Limb (tissue), 2 donors: Measurements from ENCODE around the gene CD28.
"Not testable (repeated sequence)": the region's sequence is repeated elsewhere in the genome, so short reads cannot be mapped to it uniquely, and the experiment has no call there.

Experiments
- DNase-seq, 2 donors: peaks; one replicate each; pipeline ENCODE4 v3.0.0-alpha.2; 2016; ENCODE audit errors: extremely low spot score in 2 of 2

CD28 gene

DNA sequence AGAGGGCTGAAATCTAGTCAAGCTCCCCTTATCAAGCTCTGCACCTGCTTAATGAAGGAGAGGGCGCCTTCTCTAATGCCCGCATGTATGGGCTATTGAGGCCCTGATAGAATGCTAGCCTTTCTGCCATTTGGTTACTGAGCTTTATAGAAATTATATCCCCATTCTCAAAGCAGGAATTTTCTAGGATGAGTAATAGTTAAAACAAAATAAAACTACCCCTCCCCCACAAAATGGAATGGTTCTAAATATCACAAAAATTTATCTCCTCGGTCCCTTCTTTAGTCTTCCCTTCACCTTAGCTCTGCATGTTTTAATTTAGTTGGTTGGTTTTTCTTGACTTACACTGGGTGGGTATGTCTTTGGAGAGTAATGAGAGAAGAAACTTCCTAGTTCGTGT, 37.7 kb downstream of the CD28 start:
- no peak for DNase-seq

DNA sequence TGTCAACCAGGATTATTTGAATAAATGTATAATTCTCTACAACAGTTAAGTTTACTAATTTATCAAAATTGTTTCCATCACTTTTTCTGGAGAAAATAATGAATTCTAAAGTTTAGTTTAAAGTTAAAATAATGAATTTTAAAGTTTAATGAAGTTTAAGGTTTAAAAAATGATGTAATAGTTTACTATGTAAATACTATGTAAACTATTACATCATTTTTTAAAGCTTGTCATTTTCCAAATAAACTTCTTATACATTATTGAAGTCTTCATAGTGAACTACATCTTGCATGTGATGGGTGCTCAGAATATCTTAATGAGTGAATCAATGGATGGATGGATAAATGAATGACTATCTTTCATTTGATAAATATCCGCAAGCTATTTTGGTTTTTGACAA, 38.8 kb downstream of the CD28 start:
- DNase-seq: no peak

DNA sequence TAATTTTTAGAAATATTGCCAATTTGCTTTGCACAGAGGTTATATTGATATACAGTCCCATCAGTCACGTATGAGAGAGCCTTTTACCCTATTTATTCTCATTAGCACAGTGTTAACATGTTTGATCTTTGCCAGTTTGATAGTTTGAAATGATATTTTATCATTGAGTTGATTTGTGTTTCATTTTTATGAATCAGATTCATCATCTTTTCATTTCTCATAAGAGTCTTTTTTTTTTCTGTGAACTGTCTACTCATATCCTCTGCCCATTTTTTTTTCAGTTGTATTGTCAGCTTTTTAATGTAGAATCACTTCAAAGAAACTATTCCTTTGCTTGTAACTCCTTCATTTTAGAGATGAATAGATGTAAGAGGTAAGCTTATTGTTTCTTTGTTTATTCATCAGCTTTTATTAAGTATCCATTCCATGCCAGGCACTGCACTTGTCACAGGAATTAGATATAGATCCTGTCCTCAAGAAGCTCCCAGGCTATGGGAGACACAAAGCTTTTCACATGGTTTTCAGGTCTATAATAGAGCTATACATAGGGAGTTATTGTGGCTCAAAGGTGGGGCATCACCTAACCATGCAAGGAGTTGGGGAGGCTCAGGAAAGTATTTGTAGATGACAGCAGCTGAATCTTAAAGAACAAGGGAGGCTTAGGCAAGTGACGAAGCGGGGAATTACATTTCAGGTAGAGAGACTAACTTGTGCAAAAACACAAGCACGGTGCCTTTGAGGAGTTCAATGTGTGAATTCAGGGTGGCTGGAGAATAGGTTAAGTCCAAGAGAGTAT, 42.1 kb downstream of the CD28 start:
- DNase-seq: no peak

DNA sequence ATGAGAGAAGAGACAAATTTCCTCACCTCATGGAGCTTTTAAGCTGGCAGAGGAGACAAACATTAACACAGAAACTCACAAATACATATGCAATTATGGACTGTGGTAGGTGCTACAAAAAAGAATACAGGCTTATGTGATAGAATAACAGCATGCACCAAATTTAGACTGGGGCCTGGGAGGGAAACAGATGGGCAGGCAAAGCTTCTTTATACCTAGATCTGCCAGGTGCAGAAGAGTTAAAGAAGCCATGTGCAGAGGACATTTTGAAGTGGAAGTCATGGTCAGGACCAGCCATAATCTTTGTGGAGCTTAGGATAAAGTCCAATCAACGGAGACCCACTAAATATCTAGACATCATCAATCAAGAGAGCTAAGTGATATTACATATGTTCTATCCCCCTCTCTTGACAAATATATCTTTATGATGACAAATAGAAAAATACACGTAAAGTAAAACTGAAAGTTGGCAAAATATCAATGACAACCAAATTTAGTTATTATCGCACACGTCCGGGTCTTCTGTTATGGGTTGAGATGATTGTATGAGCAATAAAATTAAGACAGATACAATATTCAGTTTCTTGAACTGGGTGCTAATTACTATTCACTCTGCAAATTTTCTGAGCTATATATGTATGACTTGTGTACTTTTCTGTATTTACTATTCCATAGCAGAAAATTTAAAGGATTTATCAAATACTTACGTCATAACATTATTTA, 44.1 kb downstream of the CD28 start:
- DNase-seq: no peak

DNA sequence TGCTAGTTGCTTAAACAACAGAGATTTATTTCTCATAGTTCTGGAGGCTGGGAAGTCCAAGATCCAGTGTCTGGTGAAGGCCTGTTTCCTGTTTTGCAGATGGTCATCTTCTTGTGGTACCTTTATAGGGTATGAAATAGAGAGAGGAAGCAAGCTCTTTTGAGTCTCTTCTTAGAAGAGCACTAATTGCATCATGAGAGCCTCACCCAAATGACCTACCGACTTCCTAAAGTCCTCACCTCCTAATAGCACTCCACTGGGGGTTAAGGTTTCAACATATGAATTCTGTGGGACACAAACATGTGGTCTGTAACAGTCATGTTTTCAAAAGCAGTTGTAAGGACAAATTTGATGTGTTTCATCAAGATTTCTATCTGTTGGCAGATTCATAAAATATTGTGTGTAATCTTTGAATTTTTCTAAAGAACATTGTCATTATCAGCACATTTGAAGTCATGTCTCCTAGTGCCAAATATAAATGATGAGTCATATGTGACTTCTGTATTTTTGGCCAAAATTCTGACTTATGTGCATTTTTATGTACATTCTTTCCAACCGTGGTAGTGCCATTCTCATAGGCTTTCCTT, 45.3 kb downstream of the CD28 start:
- no peak for DNase-seq

DNA sequence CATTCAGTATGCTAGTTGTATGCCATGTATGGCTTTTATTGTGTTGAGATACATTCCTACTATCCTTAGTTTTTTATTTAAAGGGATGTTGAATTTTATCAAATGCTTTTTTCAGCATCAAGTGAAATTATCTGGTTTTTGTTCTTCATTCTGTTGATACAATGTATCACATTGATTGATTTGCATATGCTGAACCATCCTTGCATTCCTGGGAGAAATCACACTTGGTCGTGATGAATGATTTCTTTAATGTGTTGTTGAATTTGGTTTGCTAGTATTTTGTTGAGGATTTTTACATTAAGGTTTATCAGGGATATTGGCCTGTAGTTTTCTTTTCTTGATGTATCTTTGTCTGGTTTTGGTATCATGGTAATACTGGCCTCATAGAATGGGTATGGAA, 49.7 kb downstream of the CD28 start:
- DNase-seq: no peak

DNA sequence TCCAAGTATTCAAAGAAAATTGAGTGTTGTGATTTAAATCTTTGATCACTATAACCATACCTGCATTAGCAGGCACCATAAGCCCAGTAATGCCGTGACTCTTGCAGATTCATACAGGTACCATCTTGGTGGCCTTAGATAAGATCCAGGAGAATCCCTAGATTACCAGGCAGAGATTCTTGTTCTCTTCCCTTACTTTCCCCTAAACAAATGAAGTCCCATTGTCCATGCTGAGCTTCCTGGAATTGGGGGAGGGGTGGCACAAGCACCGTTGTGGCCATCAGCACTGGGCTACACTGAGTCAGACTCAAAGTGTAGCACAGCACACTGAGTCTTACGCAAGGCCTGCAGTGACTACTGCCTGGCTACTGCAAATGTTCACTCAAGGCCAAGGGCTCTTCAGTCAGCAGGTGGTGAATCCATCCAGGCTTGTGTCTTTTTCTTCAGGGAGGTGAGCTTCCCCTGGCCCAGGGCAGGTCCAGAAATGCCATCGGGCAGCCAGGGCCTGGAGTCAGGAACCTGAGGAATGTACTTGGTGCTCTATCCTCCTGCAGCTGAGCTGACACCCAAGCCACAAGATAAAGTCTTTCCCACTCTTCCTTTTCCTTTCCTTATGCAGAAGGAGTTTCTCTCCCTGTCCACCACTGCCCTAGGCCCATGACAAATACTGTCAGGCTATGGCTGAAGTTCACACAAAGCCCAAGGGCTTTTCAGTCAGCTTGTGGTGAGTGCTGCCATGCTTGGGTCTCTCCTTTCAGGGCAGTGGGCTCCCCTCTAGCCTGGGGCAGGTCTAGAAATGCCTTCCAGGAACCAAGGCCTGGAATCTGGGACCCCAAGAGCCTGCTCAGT, 52.6 kb downstream of the CD28 start:
- DNase-seq: no peak

DNA sequence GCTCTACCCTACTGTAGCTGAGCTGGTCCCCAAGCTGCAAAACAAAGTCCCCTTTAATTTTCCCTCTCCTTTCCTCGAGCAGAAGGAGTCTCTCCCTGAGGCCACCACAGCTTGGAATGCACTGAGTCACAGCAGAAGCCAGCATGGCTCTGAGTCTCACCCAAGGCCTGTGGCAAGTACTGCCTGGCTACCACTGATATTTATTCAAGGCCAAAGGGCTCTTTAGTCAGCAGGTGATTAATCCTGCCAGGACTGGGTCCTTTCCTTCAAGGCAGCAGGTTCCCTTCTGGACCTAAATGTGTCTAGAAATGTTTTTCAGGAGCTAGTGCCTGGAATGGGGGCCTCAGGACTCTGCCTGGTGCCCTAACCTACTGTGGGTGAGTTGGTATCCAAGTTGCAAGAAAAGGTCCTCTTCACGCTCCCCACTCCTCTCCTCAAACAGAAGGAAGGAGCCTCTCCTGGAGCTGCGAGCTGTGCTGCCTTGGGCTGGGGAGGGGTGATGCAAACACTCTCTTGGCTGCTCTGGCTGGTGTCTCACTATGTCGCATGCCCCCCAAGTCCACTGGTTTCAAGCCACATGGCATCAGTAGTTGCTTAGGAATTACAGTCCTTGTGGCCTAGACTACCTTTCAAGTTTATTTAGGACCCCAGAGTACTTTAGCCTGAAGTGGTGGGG, 53.4 kb downstream of the CD28 start:
- DNase-seq: no peak

DNA sequence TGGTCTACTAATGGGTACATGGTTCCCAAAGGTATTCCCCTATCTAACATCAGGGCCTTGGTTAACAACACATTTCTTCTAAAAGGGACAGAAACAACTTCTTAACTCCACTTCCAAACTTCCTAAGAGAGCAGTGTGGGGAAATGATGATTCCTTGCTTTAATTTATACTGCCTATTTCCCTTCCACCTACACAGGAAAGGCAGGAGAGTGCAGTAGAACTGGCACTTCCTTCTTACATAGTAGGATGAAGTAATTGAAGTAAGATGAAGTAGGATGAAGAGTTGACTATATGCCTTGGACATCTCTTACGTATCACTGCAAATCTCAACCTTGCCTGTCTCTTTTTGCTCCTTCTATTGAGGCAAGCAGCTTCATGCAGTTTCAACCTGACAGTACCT, 54.7 kb downstream of the CD28 start:
- no peak for DNase-seq

DNA sequence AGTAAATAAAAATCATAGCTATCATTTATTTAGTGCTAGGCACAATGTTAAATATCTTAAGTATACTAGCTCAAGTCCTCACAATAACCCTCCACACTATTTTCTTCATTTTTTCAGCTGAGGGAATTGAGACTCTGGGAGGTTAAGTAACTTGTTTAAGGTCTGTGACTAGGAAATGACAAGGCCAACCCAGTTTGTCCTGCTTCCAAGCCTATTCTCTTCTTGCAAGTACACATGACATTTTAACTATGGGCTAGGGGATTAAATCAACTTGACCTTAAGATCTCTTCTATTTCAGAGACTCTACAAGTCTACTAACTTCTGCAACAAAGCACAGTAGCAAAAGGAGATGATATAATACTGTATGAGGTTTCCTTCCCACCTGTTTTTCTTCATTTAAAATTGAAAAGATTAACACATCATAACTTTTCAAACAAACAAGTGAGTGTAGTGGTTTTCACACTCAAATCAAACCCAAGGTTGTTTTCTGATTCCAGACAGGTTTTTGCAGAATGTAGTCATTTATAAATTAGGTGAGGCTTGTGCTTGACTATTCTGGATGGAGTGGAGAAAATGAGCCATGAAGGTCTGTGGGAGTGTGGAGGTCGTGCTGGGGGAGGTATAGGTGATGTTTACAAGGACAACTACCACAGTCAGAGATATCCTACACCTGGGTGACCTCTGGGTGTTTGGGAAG, 57.0 kb downstream of the CD28 start:
- no peak for DNase-seq

DNA sequence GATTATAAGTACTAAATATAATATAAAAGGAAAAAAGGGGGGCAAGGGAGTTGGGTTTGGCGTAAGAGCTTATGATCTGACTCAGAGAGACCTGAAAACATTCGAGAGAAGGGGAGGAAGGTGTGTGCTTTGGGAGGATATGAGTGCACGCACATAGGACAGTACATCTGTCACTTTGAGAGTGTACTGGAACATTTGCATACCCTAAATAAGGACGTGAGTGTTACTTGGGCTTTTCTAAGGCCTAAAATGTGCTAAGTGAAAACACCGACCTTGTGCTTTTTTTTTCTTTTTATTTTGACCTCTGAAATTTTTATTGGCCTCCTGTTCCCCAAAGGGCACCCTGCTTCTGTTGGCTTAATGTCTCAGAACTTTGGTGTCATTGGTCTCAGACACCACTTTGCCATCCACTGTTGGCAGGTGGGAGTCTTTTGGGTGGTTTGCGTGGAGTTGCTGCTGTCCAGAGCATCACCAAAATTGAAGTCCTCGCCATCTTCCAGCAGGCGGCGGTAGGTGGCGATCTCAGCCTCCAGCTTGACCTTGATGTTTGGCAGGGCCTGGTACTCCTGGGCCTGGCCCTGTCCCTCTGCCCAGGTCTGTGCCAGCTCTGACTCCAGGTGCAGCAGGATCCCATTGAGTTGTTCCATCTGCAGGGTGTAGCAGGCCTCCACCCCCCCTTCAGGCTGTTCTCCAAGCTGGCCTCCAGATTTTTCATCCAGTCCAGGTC, 57.7 kb downstream of the CD28 start:
- no peak for DNase-seq

DNA sequence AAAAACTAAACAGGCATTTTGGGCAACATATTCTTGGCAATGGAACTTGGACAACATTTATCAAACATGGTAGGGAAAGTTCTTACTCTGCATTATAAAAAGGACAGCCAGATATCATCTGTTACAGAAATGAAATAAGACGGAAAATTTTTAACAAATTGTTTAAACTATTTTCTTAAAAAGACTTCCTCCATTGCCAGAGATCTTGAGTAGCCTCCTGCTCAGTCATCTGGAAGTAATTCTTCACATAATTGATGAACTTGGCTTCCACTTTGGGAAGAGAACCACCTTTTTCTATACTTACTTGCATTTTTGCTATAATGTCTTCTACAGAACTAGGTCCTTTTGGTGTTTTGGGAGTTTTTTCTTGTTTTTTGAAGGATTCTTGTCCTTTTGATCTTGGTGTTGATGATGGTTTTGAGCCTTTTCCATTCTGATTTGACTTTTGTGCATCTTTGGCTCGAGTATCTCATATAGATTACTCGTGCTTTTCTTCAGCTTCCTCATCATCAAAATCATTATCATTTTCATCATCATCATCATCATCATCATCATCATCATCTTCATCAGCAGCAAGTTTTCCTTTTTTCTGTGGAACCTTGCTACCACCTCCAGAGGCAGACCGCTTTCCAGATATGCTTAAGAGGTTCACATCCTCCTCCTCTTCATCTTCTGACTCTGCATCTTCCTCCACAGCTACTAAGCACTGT, 66.2 kb downstream of the CD28 start:
- DNase-seq: no peak

DNA sequence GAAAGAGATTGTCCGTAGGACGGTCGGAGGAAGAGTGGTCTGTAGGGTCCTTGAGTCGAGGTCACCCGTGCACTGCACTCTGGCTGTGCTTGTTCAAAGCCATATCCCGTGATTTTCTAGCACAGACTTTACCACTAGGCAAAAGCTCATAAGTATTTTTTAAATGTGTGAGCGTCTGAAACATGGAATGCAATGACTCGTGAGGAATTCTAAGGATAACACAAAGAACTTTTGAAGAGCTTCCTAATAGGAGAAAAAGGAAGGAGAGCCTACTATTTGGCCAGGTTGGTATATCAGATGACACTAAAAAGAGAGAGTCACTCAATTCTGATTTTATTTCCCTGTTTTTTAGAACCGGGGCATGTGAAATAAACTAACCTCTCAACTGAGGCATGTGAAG, 68.3 kb downstream of the CD28 start:
- no peak for DNase-seq

DNA sequence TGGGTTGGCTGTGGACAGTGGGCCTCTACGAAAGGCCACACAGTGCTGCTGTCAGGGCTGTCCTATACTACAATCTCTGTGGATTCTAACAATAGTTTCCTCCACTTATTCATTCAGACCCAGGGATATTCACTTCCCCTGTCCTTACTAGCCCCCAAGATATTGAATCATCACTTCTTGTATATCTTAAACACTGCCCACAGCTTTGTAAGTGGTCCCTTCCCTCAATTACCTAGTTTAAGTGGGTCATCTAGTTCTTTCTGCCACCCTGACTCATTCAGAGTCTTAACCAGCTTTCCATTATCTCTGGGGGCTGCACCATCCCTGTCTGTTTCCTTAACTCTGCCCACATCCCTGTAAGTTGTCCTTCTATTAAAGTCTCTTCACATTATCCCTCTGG, 69.2 kb downstream of the CD28 start:
- no peak for DNase-seq

DNA sequence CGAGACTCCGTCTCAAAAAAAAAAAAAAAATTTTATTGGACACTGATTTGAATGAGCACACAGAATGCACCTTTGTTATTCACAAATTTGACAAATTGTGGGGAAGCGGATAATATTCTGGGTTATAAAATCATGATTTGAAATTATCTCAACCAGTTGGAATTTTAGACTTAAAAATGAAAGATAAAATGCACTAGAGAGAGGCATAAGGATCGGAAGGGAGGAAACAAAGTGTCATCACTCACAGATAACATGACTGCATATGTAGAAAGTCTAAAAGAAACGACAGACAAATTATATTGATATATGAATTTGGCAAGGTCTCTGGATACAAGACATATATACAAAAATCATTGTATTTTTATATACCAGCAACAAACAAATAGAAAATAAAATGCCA, 70.6 kb downstream of the CD28 start:
- no peak for DNase-seq

DNA sequence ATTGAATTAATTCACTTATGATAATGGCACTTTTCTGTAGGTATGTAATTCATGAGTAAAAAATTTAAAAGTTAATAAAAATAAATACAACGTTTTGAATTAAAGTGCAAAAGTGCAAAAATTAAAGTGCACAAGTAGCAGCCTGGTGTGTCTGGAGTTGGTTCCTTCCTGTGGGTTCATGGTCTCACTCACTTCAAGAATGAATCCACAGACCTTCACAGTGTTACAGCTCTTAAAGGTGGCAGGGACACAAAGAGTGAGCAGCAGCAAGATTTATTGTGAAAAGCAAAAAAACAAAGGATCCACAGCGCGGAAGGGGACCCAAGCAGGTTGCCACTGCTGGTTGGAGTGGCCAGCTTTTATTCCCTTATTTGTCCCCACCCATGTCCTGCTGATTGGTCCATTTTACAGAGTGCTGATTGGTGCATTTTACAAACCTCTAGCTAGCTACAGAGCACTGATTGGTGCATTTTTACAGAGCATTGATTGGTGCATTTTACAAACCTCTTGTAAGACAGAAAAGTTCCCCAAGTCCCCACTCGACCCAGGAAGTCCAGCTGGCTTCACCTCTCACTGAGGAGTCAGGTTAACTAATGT, 73.1 kb downstream of the CD28 start:
- not testable (repeated sequence) for DNase-seq

DNA sequence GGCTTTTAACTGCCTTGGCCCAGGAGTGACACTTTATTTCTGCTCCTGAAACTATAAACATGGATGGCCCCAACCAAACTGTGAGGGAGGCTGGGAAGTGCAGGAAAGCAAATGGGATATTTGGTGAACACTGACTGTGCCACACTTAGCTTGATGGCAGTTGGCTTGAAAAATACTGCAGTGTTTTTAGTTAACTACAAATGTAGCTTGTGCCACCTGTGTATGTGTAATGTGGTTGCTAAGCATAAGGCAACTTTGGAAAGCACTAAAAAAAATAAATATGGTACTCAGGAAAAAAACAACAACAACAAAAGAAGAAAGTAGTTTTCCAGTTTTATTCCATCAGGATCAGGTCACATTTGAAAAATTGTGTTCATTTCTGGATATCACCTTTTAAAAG, 73.8 kb downstream of the CD28 start:
- no peak for DNase-seq

DNA sequence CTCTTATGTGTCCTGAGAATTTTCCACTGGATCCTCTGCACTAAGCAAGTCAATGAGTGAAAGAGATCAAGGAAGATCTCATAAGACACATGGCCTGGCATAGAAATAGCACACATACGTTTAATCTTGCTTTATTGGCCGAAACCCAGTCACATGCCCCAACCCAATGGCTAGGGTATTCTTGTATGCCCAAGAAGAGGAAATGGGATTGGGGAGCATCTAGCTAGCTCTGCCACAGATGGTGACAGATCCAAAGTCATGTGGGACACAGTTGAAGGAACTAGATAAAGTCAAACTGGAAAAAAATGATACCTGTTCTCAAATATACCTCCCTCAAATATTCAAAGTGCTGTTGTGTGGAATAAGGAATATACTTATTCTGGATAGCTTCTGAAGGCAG, 74.7 kb downstream of the CD28 start:
- DNase-seq: no peak
